SHP77 (cell line): ENCODE measurements around the gene SSH2.
"Not testable (repeated sequence)": the region's sequence is repeated elsewhere in the genome, so short reads cannot be mapped to it uniquely, and the experiment has no call there.

Experiments used
- DNase-seq, 2 experiments: peaks; one replicate each; lab custom pipeline; 2025; lab: John Stamatoyannopoulos, UW

Gene SSH2

GRCh38 chr17:29742210-29742513 is 187.9 kb downstream of the SSH2 start:
- no peak for DNase-seq

GRCh38 chr17:29740017-29740416 is 190.0 kb downstream of the SSH2 start:
- DNase-seq = no peak

DNA sequence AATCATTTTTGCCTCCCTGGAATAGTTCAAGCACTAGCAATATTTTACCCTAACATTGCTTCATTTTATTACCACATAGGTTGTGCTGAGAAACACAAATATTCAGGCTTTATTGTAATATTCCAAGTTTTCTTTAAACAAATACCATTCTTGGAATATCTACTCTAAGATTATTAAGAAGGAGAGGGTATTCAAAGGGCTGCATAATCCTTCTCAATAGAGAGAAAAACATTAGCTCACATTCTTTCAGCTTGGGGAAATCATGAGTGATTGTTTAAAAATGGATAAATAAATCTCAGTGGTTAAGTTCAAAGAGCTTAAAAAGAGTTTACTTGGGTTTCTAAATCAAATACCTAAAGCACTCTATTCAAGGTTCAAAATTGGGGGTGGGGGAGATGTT is 195.4 kb downstream of the SSH2 start:
- DNase-seq = no peak

DNA sequence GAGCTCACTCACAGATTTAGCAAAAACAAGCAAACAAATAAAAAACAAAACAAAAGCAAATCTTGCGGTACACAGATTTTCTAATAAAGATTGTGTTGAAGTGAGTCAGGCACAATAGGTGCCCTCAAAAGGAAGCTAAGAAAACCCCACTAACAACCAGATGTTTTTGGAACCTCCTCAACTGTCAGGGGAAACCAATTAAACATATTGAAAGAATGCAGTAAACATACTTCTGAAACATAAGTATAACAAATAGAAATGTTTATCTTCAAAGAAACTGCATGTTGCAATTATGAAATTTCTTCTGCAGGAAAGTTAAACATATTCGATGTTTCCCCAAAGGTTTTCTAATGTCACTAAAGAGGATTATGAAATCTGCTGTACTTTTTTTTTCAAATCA is 196.9 kb downstream of the SSH2 start:
- no peak for DNase-seq

GRCh38 chr17:29732613-29733012 is 197.4 kb downstream of the SSH2 start:
- no peak for DNase-seq

GRCh38 chr17:29732209-29732608 is 197.8 kb downstream of the SSH2 start:
- no peak for DNase-seq

GRCh38 chr17:29731589-29731929 is 198.5 kb downstream of the SSH2 start:
- DNase-seq = no peak

DNA sequence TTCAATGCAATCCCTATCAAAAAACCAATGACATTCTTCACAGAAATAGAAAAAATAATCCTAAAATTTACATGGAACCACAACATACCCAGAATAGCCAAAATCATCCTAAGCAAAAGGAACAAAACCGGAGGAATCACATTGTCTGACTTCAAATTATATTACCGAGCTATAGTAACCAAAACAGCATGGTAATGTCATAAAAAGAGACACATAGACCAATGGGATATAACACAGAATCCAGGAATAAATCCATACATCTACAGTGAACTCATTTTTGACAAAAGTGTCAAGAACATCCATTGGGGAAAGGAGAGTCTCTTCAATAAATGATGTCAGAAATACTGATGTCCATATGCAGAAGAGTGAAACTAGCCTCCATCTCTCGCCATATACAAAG is 201.5 kb downstream of the SSH2 start:
- DNase-seq = no peak

DNA sequence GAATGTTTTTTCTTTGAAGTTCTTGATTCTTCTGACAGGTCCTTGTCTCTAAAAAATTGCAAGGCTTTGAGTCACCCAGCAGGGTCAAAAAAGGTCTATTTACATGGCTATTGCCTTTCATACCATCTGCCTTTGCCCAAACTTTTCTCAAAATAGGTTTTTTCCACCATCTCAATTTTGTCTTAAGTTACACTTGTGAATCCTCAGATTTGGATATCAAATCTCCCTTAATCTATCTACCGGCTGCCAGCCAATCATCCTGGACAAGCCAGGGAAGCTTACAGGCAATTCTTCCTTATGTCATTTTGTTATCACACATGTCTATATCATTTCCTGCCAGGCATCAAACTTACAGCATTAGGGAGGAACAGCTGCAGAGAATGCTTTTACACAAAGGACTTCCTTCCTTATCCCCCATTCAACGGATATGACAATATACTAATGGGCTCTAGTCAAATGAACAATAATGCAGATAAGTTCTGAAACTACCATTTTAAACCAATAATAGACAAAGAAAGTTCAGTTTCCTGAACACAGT is 203.2 kb downstream of the SSH2 start:
- DNase-seq = no peak

DNA sequence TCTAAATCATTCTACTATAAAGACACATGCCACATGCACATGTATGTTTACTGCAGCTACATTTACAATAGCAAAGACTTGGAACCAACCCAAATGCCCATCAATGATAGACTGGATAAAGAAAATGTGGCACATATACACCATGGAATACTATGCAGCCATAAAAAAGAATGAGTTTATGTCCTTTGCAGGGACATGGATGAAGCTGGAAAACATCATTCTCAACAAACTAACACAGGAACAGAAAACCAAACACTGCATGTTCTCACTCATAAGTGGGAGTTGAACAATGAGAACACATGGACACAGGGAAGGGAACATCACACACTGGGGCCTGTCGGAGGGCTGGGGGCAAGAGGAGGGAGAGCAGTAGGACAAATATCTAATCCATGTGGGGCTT is 204.6 kb downstream of the SSH2 start:
- not testable (repeated sequence) for DNase-seq

- DNase-seq = no peak
Measured at GRCh38 chr17:29723278-29724047, 206.6 kb downstream of the SSH2 start.

DNA sequence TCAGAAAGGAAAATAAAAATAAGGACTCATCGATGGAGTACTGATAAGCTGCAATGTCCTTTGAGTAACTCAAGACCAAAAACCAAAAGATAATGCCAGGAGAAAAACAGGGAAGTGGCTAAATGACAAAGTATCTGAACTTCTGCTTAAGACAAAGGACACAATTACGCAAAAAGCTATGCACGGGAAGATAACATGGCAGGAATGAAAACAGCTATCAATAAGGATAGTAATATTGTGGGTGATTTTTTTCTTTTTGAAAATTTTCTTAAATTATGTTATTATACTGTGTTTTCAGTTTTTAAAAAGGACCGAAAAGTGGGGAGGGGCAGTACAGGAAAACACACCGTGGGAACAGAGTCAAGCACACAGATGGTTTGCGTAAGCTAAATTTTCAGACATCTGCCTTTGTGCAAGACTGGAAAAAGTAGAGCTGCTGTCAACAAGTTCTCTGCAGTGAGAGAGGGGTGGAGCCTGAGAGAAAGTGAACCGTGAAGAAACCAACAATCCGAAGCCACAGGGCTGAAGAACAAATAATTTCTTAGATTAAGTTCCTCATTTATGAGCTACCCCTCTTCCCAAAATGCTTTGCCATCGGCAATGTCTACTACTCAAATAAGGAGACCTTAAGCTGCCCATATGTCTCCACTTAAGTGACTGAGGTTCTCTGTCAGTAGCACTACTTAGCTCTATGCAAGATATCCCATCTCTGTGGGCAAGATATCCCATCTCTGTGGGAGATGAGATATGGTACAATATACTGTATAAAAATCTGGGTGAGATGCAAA is 207.4 kb downstream of the SSH2 start:
- DNase-seq = no peak

GRCh38 chr17:29720551-29720950 is 209.5 kb downstream of the SSH2 start:
- DNase-seq = no peak

DNA sequence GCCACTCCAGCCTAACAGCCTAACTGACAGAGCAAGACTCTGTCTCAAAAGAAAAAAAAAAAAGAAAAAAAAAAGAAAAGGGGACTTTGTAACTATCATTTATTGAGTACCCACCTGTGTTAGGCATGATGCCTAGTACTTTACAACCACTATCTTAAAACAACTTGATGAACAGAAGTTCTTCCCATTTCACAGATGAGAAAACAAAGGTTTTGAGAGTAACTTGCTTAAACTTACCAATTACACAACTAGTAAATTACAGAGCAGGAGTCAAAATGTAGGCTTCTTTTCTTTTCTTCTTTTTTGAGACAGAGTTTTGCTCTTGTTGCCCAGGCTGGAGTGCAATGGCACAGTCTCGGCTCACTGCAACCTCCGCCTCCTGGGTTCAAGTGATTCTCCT is 210.6 kb downstream of the SSH2 start:
- no peak for DNase-seq

- DNase-seq = no peak
Measured at GRCh38 chr17:29718446-29719039, 211.5 kb downstream of the SSH2 start.

- no peak for DNase-seq
Measured at GRCh38 chr17:29717817-29718216, 212.2 kb downstream of the SSH2 start.

- no peak for DNase-seq
Measured at GRCh38 chr17:29716566-29716965, 213.5 kb downstream of the SSH2 start.

GRCh38 chr17:29715680-29716079 is 214.3 kb downstream of the SSH2 start:
- no peak for DNase-seq

DNA sequence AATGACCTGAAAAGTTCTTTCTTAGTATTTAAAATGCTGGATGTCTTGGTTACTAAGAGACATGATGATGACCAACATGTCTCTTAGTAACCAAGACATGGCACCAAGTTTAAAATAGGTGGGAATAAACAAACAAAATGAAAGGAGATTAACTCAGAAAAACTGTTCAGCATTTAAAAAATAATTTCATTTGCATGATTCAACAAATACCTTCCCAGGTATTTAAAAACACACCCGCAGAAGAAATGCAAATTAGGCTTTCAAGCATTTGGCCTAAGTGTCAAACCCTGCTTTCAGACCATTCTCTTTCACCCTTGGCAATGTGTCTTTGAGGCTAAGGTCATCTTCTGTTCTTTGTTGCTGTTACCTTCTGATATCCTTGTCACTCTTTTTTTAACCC is 215.9 kb downstream of the SSH2 start:
- no peak for DNase-seq

DNA sequence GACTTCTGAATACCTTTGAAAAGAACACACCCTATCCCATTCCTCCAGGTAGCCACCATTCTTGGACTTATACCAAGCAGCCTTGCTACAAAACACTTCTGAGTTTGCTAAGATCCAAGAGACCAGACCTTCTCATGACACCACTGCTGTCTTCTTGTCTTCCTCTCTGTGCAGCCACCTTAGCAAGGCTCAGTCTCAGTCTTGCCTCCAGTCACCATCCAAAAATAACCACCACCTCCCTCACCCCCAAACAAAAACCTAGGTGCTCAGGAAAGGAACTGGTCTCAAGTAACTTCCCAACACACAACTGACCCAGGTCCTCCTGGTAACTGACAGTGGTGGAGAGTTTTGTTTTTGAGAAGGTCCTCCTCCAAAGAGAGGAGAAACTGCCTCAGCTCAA is 216.4 kb downstream of the SSH2 start:
- no peak for DNase-seq

DNA sequence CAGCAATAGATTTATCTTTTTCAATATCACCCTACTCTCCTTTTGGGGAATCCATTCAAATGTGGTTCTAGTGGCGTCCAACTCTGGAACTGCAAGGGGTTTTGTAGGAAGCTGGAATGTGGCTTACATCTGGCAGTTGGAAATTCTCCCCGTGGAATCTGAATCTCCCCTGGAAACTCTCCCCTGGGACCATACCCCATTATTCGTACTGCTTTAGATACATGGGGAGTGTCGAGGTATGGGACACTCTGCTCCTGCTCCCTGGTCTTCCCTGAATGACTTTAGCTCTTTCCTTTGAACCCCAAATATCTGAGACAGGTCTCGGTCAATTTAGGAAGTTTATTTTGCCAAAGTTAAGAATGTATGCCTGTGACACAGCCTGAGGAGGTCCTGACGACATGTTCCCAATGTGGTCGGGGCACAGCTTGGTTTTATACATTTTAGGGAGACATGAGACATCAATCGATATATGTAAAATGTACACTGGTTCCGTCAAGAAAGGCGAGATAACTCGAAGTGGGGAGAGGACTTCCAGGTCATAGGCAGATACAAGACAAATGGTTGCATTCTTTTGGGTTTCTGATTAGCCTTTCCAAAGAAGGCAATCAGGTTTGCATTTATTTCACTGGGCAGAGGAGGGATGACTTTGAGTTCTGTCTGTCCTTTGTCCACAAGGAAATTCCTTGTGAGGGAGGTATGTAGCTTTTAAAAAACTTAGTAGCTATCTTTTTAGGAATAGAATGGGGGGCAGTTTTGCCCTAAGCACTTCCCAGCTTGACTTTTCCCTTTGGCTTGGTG is 218.2 kb downstream of the SSH2 start:
- no peak for DNase-seq

- DNase-seq = no peak
Measured at GRCh38 chr17:29710891-29711418, 219.1 kb downstream of the SSH2 start.
